NCI-H1694 treated with DMSO at 0.1 percent for 48 hours (cell line): ENCODE data around the gene FAM53A.
"Not testable (repeated sequence)": the region's sequence is repeated elsewhere in the genome, so short reads cannot be mapped to it uniquely, and the experiment has no call there.

Experiments
- DNase-seq: peaks from one replicate; lab custom pipeline; 2025; lab: John Stamatoyannopoulos, UW

FAM53A gene

DNA sequence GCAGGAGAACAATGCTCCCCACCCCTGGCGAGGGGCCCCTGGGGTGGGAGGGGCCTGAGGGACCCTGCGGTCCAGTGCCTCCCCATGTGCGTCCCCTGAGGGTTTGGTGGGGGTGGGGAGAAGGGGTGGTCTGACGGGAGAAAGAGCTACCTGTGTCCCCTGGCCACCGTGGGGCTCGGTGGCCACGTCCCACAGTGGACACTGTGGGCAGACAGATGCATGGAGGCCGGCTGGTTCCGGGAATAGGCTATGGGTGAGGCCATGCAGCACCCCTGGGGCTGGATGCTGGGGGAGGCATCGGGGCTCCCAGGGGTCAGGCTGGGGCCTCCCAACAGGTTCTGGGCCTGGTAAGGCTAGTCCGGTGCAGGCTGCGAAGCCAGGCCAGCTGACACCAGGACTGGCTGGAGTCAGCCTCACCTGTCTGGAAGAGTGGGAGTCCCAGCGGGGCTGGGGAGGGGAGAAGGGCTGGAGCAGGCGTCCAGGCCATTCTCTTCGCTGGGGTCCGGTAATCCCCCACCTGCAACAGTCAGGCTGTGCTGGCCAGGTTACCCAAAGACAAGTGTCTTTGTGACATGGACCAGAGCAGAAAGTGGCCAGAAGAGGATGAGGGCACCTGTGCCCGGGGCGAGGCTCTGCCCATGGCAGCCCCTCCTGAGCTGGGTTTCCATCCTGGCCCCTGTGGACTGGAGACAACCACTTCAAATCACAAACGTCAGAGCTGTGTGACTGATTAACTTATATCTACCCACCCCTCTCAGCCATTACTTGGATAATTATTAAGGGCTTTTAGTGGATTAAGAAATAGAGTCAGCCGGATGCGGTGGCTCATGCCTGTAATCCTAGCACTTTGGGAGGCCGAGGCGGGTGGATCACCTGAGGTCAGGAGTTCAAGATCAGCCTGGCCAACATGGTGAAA lies 1.4 kb upstream of the FAM53A start:
- no peak for DNase-seq

GRCh38 chr4:1684506-1685234 lies 557 bp upstream of the FAM53A start:
- no peak for DNase-seq

GRCh38 chr4:1683261-1683735 lies 815 bp downstream of the FAM53A start:
- DNase-seq, result no peak

GRCh38 chr4:1682860-1683259 lies 1.3 kb downstream of the FAM53A start:
- no peak for DNase-seq

DNA sequence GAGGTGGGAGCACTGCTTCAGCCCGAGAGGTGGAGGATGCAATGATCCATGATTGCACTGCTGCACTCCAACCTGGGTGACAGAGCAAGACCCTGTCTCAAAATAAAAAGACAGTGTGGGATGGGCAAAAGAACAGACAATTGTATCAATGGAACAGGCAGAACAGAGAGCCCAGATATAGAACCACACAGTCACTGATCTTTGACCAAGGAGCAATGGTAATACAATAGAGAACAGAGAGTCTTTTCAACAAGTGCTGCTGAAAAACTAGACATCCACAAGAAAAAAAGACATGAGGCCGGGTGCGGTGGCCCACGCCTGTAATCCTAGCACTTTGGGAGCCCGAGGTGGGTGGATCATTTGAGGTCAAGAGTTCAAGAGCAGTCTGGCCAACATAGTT lies 5.9 kb downstream of the FAM53A start:
- no peak for DNase-seq

GRCh38 chr4:1676605-1677525 lies 7.2 kb downstream of the FAM53A start:
- no peak for DNase-seq

GRCh38 chr4:1675802-1676137 lies 8.3 kb downstream of the FAM53A start:
- no peak for DNase-seq

- DNase-seq, result no peak
These were observed 8.8 kb downstream of the FAM53A start for GRCh38 chr4:1675136-1675801.

GRCh38 chr4:1674682-1675081 lies 9.4 kb downstream of the FAM53A start:
- DNase-seq, result no peak

DNA sequence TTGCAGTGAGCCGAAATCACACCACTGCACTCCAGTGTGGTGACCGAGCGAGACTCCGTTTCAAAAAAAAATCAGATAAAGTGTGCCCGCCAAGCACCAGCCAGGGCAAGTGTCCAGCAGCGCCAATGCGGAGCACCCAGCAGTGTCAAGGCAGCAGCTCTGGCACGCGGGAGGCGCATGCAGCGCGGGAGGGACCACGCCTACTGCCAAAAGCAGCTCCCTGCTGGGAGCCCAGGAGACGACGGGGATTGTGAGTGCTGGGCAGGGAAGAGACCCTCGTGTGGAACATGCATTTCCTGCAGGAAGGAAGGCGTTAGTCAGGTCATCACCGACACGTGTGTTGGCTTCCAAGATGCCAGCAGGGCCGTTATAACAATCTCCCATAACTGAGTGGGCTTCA lies 10.4 kb downstream of the FAM53A start:
- DNase-seq, result no peak

- DNase-seq, result not testable (repeated sequence)
These were observed 13.1 kb downstream of the FAM53A start for GRCh38 chr4:1671011-1671410.

DNA sequence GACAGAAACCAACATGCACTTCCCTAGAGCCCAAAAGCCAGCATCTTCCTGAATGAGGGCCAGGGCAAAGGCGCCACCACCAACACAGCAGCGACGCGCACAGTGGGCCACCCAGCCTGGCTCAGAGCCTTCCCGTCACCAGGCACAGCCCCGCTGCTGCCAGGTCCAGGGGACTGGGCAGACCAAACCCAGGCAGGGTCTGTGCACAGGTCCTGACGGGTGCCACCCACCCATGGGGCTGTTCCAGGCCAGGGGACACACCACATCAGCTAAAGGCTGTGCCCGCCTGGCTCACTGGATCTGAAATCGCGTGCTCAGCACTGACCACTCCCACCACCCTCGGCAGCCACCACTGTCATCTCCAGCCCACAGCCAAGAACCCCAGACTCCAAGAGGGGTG lies 13.8 kb downstream of the FAM53A start:
- DNase-seq, result no peak

DNA sequence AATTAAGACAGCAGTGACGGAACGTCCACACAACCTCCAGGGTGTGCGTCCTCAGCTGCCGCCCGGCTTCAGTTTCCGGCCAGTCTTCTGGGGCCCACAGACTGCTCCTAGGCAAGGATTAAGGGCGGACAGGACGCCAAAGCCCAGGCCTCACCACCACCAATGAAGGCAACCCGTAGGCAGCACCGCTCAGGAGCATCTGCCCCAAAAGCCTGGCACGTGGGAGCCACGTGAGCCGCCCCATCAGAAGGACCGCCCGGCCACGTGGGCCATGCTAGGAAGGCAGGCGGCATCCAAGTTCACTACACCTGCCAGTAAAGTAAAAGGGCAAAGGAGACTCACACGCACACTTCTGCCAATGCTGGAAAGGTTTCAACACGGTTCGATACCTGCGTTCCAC lies 14.3 kb downstream of the FAM53A start:
- no peak for DNase-seq

GRCh38 chr4:1669270-1669669 lies 14.8 kb downstream of the FAM53A start:
- DNase-seq, result no peak

GRCh38 chr4:1668488-1668840 lies 15.6 kb downstream of the FAM53A start:
- DNase-seq, result no peak

DNA sequence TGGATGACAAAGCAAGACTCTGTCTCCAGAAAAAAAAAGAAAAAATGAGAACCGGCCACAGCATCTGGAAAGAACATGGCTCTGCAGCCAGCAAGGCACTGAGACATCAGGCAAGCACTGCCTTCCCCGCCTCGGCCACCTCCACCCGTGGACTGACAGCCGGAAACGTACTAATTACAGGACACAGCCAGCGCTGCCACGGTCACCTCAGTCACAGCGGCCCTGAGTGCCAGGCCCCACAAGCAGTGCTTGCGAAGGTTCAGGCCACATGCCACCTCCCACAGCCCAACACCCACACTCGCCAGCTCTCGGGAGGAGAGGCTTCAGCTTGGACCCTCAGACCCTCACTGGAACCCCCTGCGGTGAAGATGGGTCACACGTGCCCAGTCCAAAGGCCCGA lies 16.8 kb downstream of the FAM53A start:
- no peak for DNase-seq

DNA sequence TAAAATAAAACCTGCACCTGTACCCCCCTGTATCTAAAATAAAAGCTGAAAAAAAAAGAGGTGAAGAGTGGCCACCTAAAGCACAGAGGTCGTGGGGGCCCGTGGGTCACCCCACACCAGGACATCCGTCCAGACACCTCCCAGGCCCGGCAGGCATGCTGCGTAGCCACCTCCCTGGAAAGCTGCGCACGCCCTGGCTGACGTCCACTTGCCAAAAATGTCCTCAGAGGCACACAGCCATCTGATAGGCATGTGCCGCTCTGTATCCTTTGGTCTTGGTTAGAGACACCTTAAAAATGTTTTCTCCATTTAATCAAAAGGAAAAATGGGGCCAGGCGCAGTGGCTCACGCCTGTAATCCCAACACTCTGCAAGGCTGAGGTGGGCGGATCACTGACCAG lies 17.7 kb downstream of the FAM53A start:
- DNase-seq, result no peak

GRCh38 chr4:1664141-1664540 lies 20.0 kb downstream of the FAM53A start:
- DNase-seq, result no peak

DNA sequence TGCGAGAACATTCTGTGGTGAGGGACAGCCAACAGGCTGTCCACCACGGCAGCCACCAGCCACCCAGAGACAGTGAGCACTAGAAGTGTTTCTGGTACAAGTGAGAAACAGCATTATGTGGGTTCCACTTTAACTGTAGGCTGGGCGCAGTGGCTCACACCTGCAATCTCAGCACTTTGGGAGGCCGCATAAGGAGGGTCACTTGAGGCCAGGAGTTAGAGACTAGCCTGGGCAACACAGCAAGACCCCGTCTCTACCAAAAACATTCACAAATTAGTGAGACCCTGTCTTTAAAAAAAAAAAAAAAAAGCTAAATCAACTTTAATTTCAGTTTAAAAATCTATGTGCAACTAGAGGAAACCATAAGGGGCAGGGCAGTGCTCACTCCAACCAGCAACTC lies 20.6 kb downstream of the FAM53A start:
- no peak for DNase-seq

DNA sequence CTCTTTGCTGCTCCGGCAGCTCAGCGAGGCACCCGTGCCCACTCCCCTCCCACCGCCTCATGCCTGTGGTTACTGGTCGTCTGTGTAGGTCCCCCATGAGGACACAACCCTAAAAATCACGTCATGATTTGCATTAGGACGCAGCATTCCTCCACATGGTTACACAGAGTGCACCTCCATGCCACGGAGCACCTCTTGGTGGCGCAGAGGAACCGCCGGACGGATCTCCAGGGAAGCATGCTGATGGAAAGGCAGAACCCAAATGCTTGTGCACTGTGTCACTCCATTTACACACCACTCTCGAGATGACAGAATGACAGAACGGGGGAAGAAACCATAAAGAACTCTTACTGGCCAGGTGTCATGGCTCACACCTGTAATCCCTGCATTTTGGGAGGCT lies 22.4 kb downstream of the FAM53A start:
- DNase-seq, result no peak

- no peak for DNase-seq
These were observed 23.0 kb downstream of the FAM53A start for GRCh38 chr4:1660948-1661677.
